AG09319 (cell line): ENCODE data around the gene TMEM88.

Experiments
- DNase-seq: peaks from one replicate; pipeline ENCODE4 v3.0.0-alpha.2; 2010; ENCODE audit warnings: low read depth; ENCODE audit errors: extremely low read depth
- CTCF ChIP-seq: IDR thresholded peaks from 2 replicates; pipeline ENCODE4 v1.5.1; 2011; ENCODE audit warnings: low read depth, mild to moderate bottlenecking, inconsistent platforms, low read length, moderate library complexity

Gene TMEM88

GRCh38 chr17:7845359-7846062, 9.4 kb upstream of the TMEM88 start:
- TF ChIP-seq CTCF, result no peak
- no peak for DNase-seq

GRCh38 chr17:7846063-7846735, 8.7 kb upstream of the TMEM88 start:
- no peak for TF ChIP-seq CTCF
- DNase-seq, result no peak

- no peak for DNase-seq
- no peak for TF ChIP-seq CTCF
Measured at GRCh38 chr17:7846765-7847661, 7.9 kb upstream of the TMEM88 start.

- no peak for TF ChIP-seq CTCF
- no peak for DNase-seq
Measured at GRCh38 chr17:7848131-7848579, 6.7 kb upstream of the TMEM88 start.

GRCh38 chr17:7848739-7849129, 6.1 kb upstream of the TMEM88 start:
- TF ChIP-seq CTCF, result no peak
- DNase-seq, result no peak

GRCh38 chr17:7849130-7849750, 5.6 kb upstream of the TMEM88 start:
- DNase-seq, result no peak
- no peak for TF ChIP-seq CTCF
